H1 (cell line): Measurements from ENCODE around the gene KRT23. TPM values are rescaled to one million over a fixed set of nuclear protein-coding genes. Genes with fewer than 3 reads are reported as not detected.
A peak's percentile ranks its signal among the peaks of the same experiment; 100 is the strongest.

ENCODE experiments used
- CTCF ChIA-PET: fragments of 300-600 bp; sonication (Branson Sonifier 250); formaldehyde crosslinking; loops from one replicate; lab custom pipeline; 2021; ENCODE audit not compliant: partially characterized antibody; lab: Charles Lee
- POLR2A ChIA-PET: fragments of 300-600 bp; sonication (Branson Sonifier 250); formaldehyde crosslinking; loops from one replicate; lab custom pipeline; 2021; ENCODE audit warnings: inconsistent platforms; ENCODE audit not compliant: partially characterized antibody; lab: Charles Lee
- DNase-seq, 2 experiments: peaks; one replicate each; pipeline versions ENCODE4 v3.0.0 to v3.0.0-alpha.2; 2010 to 2022; ENCODE audit warnings: low spot score in 2 of 2, low read depth in 1 of 2, mixed read lengths in 1 of 2
- FAIRE-seq: peaks from 2 replicates; lab custom pipeline; 2011; peaks lifted over from hg19 to GRCh38; lab: Jason Lieb, UNC
- H2AFZ ChIP-seq: 2 replicates; pipeline ENCODE4 v1.8.1; 2012; ENCODE audit warnings: low read length, inconsistent platforms
- H2AK5ac ChIP-seq: 2 replicates; pipeline ENCODE4 v1.6.1; 2013; ENCODE audit warnings: low read depth, low read length
- H2BK120ac ChIP-seq: replicated peaks from 2 replicates; pipeline ENCODE3; 2013; ENCODE audit warnings: low read depth, low read length, inconsistent platforms
- H2BK12ac ChIP-seq: 2 replicates; pipeline ENCODE4 v1.6.1; 2013; ENCODE audit warnings: low read depth, low read length
- H2BK15ac ChIP-seq: 2 replicates; pipeline ENCODE4 v1.6.1; 2013; ENCODE audit warnings: low read length
- H2BK20ac ChIP-seq: 2 replicates; pipeline ENCODE4 v1.6.1; 2013; ENCODE audit warnings: low read length
- H2BK5ac ChIP-seq: 2 replicates; pipeline ENCODE4 v1.6.1; 2013; ENCODE audit warnings: low read depth, low read length
- H3K14ac ChIP-seq: 2 replicates; pipeline ENCODE4 v1.6.1; 2013; ENCODE audit warnings: inconsistent platforms; ENCODE audit not compliant: insufficient read length
- H3K18ac ChIP-seq: 2 replicates; pipeline ENCODE4 v1.6.1; 2013; ENCODE audit warnings: low read length; ENCODE audit errors: extremely low read depth
- H3K23ac ChIP-seq: 2 replicates; pipeline ENCODE4 v1.6.1; 2013; ENCODE audit warnings: inconsistent platforms; ENCODE audit not compliant: insufficient read length
- H3K23me2 ChIP-seq: 2 replicates; pipeline ENCODE4 v1.6.1; 2013; ENCODE audit warnings: low read depth, low read length
- H3K27ac ChIP-seq: 2 replicates; pipeline ENCODE4 v1.6.1; 2011; ENCODE audit warnings: low read depth, low read length, inconsistent platforms
- H3K27me3 ChIP-seq, 4 experiments: replicated peaks in 1 of 4; 1 replicate in 1 of 4; 2 replicates in 3 of 4; pipeline versions ENCODE4 v1.6.1 to v1.8.1; 2011 to 2013; ENCODE audit warnings: low read length in 3 of 4, mild to moderate bottlenecking in 3 of 4, inconsistent platforms in 2 of 4, mixed read lengths in 2 of 4, moderate library complexity in 1 of 4; ENCODE audit not compliant: control insufficient read depth in 3 of 4, insufficient read depth in 3 of 4; ENCODE audit errors: extremely low read depth in 1 of 4
- H3K36me3 ChIP-seq, 4 experiments: 2 replicates each; pipeline versions ENCODE4 v1.6.1 to v1.8.1; 2011 to 2013; ENCODE audit warnings: mild to moderate bottlenecking in 4 of 4, low read length in 3 of 4, moderate library complexity in 2 of 4, control low read depth in 1 of 4, inconsistent platforms in 1 of 4; ENCODE audit not compliant: insufficient read depth in 4 of 4, control insufficient read depth in 2 of 4
- H3K4ac ChIP-seq: replicated peaks from 2 replicates; pipeline ENCODE3; 2013; ENCODE audit warnings: low read length, low read depth, mixed read lengths, inconsistent platforms; ENCODE audit not compliant: insufficient read length
- H3K4me1 ChIP-seq, 4 experiments: replicated peaks in 1 of 4; 1 replicate in 1 of 4; 2 replicates in 3 of 4; pipeline versions ENCODE4 v1.6.1 to v1.8.1; 2011 to 2013; ENCODE audit warnings: low read length in 3 of 4, inconsistent platforms in 2 of 4, mixed read lengths in 1 of 4; ENCODE audit not compliant: insufficient read depth in 4 of 4, control insufficient read depth in 3 of 4
- H3K4me2 ChIP-seq, 2 experiments: 2 replicates each; pipeline versions ENCODE4 v1.6.1 to v1.8.1; 2011 to 2013; ENCODE audit warnings: low read depth in 2 of 2, low read length in 2 of 2, control low read depth in 1 of 2, inconsistent platforms in 1 of 2, mild to moderate bottlenecking in 1 of 2; ENCODE audit not compliant: insufficient read depth in 1 of 2
- H3K4me3 ChIP-seq, 4 experiments: fragments of 200-600, 300-600 bp in 1 of 4; sonication (generic), shearing (Covaris generic), sonication (Bioruptor Twin) in 1 of 4; 2 replicates each; pipeline versions ENCODE4 v1.5.1 to v1.8.1; 2011 to 2016; ENCODE audit warnings: low read length in 4 of 4, low read depth in 3 of 4, control low read depth in 2 of 4, inconsistent platforms in 2 of 4, mild to moderate bottlenecking in 2 of 4, mixed read lengths in 1 of 4, moderate library complexity in 1 of 4; ENCODE audit not compliant: insufficient read depth in 2 of 4; ENCODE audit errors: extremely low read depth in 1 of 4
- H3K56ac ChIP-seq: replicated peaks from 2 replicates; pipeline ENCODE3; 2013; ENCODE audit warnings: low read depth, mild to moderate bottlenecking, mixed read lengths, low read length, inconsistent platforms; ENCODE audit not compliant: insufficient read length
- H3K79me1 ChIP-seq: 2 replicates; pipeline ENCODE4 v1.6.1; 2013; ENCODE audit warnings: low read depth, low read length, control low read depth
- H3K79me2 ChIP-seq, 2 experiments: 2 replicates each; pipeline versions ENCODE4 v1.6.1 to v1.8.1; 2012 to 2013; ENCODE audit warnings: low read length in 2 of 2, mild to moderate bottlenecking in 2 of 2, inconsistent platforms in 1 of 2; ENCODE audit not compliant: insufficient read depth in 2 of 2, control insufficient read depth in 1 of 2
- H3K9ac ChIP-seq, 4 experiments: replicated peaks in 1 of 4; 1 replicate in 1 of 4; 2 replicates in 3 of 4; pipeline versions ENCODE4 v1.6.1 to v1.8.1; 2011 to 2013; ENCODE audit warnings: low read depth in 3 of 4, low read length in 3 of 4, control low read depth in 2 of 4, mild to moderate bottlenecking in 2 of 4, moderate library complexity in 2 of 4, inconsistent platforms in 1 of 4; ENCODE audit errors: extremely low read depth in 1 of 4
- H3K9me3 ChIP-seq, 2 experiments: 2 replicates each; pipeline versions ENCODE4 v1.6.1 to v1.8.1; 2012 to 2013; ENCODE audit warnings: mild to moderate bottlenecking in 2 of 2, moderate library complexity in 2 of 2, control low read depth in 1 of 2, inconsistent platforms in 1 of 2, low read depth in 1 of 2, low read length in 1 of 2, mixed read lengths in 1 of 2; ENCODE audit not compliant: insufficient read depth in 2 of 2
- H4K20me1 ChIP-seq, 2 experiments: replicated peaks in 1 of 2; 2 replicates each; pipeline versions ENCODE3 to v1.8.1; 2011 to 2013; ENCODE audit warnings: inconsistent platforms in 2 of 2, low read length in 2 of 2, mild to moderate bottlenecking in 1 of 2; ENCODE audit not compliant: insufficient read depth in 2 of 2, control insufficient read depth in 1 of 2
- H4K5ac ChIP-seq: 2 replicates; pipeline ENCODE4 v1.6.1; 2013; ENCODE audit warnings: low read length, low read depth, mixed read lengths, inconsistent platforms; ENCODE audit not compliant: insufficient read length
- H4K8ac ChIP-seq: 2 replicates; pipeline ENCODE4 v1.8.0; 2013; ENCODE audit warnings: mild to moderate bottlenecking, moderate library complexity, low read length, inconsistent platforms; ENCODE audit not compliant: insufficient read depth; ENCODE audit errors: extremely low read depth
- H4K91ac ChIP-seq: replicated peaks from 2 replicates; pipeline ENCODE3; 2013; ENCODE audit warnings: low read length, mixed read lengths, inconsistent platforms; ENCODE audit not compliant: insufficient read length
- BCL11A ChIP-seq, 2 experiments: IDR thresholded peaks; one replicate each; pipeline ENCODE4 v1.6.1; 2011; ENCODE audit warnings: low read depth in 2 of 2, low read length in 2 of 2, mild to moderate bottlenecking in 2 of 2
- NANOG ChIP-seq: IDR thresholded peaks from 2 replicates; pipeline ENCODE4 v1.6.1; 2011; ENCODE audit warnings: low read length, low read depth, mild to moderate bottlenecking, inconsistent platforms; ENCODE audit not compliant: insufficient read depth, poor library complexity, severe bottlenecking
- RNF2 ChIP-seq: fragments of 200-900, 300-1000 bp; sonication (generic); IDR thresholded peaks from 2 replicates; pipeline ENCODE4 v1.7.1; 2016; ENCODE audit warnings: borderline replicate concordance, low read depth, mild to moderate bottlenecking, antibody characterized with exemption, low read length; ENCODE audit not compliant: poor library complexity, severe bottlenecking; ENCODE audit errors: missing control alignments
- SP2 ChIP-seq: IDR thresholded peaks from 2 replicates; pipeline ENCODE4 v1.6.1; 2012; ENCODE audit warnings: mild to moderate bottlenecking, low read length, inconsistent platforms
- TEAD4 ChIP-seq: IDR thresholded peaks from 2 replicates; pipeline ENCODE4 v1.6.1; 2012; ENCODE audit warnings: low read depth, low read length, inconsistent platforms, mixed read lengths
- ZNF274 ChIP-seq: IDR thresholded peaks from 2 replicates; pipeline ENCODE4 v1.7.0; 2012; ENCODE audit warnings: low read length, borderline replicate concordance; ENCODE audit errors: extremely low read depth
- WGBS, 2 experiments: shearing (Covaris generic) in 1 of 2; methylation state at CpG; one replicate each; pipeline versions ENCODE4 v1.1.6 to v1.1.7; 2013 to 2015; ENCODE audit warnings: low lambda C conversion rate in 2 of 2, mixed read lengths in 2 of 2, inconsistent platforms in 1 of 2, low coverage in 1 of 2, missing lambda C conversion rate in 1 of 2; ENCODE audit not compliant: insufficient replicate concordance in 2 of 2, insufficient coverage in 1 of 2, insufficient read length in 1 of 2; ENCODE audit errors: extremely low coverage in 1 of 2, missing lambda C conversion rate in 1 of 2; 5-methylcytosine and 5-hydroxymethylcytosine counted together
- polyA plus RNA-seq, 7 experiments: library from polyadenylated mRNA; depleted of rRNA in 3 of 7; stranded (reverse) in 5 of 7; unstranded in 2 of 7; fragments of >200 nt in 5 of 7; fragments of 200-250 nt in 2 of 7; gene quantifications; 1 replicate in 5 of 7; 2 replicates in 1 of 7; 4 replicates in 1 of 7; pipeline versions ENCODE4 v1.2.1 to v1.2.3, GENCODE V29; 2011 to 2013; ENCODE audit warnings: missing spikeins in 2 of 7, mixed read lengths in 2 of 7
- total RNA-seq: library from RNA; stranded (reverse); fragmentation: NEBNext Ultra II Directional; extraction: Animal tissue kit (Norgen Biotek cat#: 25700); gene quantifications from 2 replicates; pipeline ENCODE4 v1.2.1, GENCODE V29; 2021
- TF ChIP-seq, protein P1 (sequence below): IDR thresholded peaks from 2 replicates; pipeline ENCODE4 v1.6.1; 2012; ENCODE audit warnings: inconsistent platforms

The KRT23 gene
- total and polyA plus RNA-seq, 2 of the 8 experiments (the other 6 are each of a cell fraction or from before 2014, with no cell fraction given): not detected

DNA sequence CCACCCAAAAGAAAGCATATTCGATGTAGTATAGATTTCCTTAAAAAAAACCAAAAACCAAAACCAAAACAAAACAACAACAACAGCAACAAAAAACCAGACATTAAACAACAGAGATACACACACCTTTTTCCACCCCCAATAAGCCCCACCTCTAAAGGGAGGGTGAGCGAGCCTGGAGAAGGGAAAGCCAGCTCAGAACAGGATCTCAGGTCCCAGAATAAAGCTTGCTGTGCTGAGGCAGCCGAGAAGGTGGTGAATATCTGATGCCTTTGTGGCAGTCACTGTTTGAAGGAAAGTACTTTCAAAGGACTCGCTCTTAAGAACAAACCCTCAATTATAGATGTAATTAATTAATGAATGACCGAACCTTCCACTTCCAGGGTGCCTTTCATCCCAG lies 470 bp downstream of the KRT23 start:
- Histone ChIP-seq H3K27me3 (no peaks in the 10 kb centered on the region), H2AFZ (peak overlapping the region; percentile 64), H3K56ac (no peak overlapping the region), H3K18ac (no peak overlapping the region; the same call in 1 of the 2 replicates), H2BK12ac (no peak overlapping the region; the same call in 1 of the 2 replicates), H4K8ac (no peak overlapping the region), H4K20me1 (no peaks in the 10 kb centered on the region), H4K91ac (no peak overlapping the region), H2BK5ac (no peak overlapping the region), H3K4me3 (no peak overlapping the region), H2AK5ac (no peak overlapping the region), H3K23ac (no peak overlapping the region), H2BK20ac (no peak overlapping the region), H3K4me2 (no peak overlapping the region), H3K27ac (no peak overlapping the region), H3K23me2 (0 out of 2 replicates have a peak, but pooled peaks cover 2% of the 10 kb centered on the region), H3K4me1 (peaks cover 0 to 4% (median 0%) of the 10 kb centered on the region in 4 experiments; a peak in 2 of 7 replicates), H2BK120ac (no peak overlapping the region), H3K4ac (no peak overlapping the region), H3K14ac (no peak overlapping the region), H3K9ac (peak overlapping the region in 1 of 4 experiments; percentile 10; a peak in 1 of 7 replicates), H2BK15ac (no peak overlapping the region), H4K5ac (no peak overlapping the region), H3K36me3 (no peaks in the 10 kb centered on the region), H3K79me2 (no peaks in the 10 kb centered on the region), H3K79me1 (no peaks in the 10 kb centered on the region), H3K9me3 (no peaks in the 10 kb centered on the region)
- ChIA-PET CTCF (interaction anchor here (0.6 to 0.7 kb wide), 2 partner anchors 366 to 1825 kb away, joined by 3 read pairs; no protein-coding TSS in a partner anchor), POLR2A (interaction anchor here (1.0 to 1.1 kb wide), 2 partner anchors 21 to 42 kb away, joined by 3 to 4 read pairs; no protein-coding TSS in a partner anchor)
- no peak for DNase-seq
- FAIRE-seq: no peak
- WGBS, 2 experiments: 82% methylated on average over 5 of the region's 5 CpGs; no CpG with 5 or more reads in 1 of the 2 experiments
- TF ChIP-seq ZNF274 (no peak), TEAD4 (no peak), NANOG (no peak), RNF2 (no peak), SP2 (no peak), BCL11A (IDR thresholded peaks at IDR 0.05; ENCODE audit: low read depth in 2 of 2, low read length in 2 of 2) (no peak)
- TF ChIP-seq, protein P1, sequence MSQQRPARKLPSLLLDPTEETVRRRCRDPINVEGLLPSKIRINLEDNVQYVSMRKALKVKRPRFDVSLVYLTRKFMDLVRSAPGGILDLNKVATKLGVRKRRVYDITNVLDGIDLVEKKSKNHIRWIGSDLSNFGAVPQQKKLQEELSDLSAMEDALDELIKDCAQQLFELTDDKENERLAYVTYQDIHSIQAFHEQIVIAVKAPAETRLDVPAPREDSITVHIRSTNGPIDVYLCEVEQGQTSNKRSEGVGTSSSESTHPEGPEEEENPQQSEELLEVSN: no peak
